NCI-H748 (cell line): ENCODE results near the gene FAAP100.
A peak's percentile ranks its signal among the peaks of the same experiment; 100 is the strongest.

ENCODE experiments used
- DNase-seq: peaks from one replicate; lab custom pipeline; 2025; ENCODE audit not compliant: unreplicated experiment; lab: John Stamatoyannopoulos, UW

The FAAP100 gene

GRCh38 chr17:81526662-81527571, 25.2 kb downstream of the FAAP100 start:
- DNase-seq = no peak

- DNase-seq = no peak
Observed at GRCh38 chr17:81524865-81525159, 27.3 kb downstream of the FAAP100 start.

- no peak for DNase-seq
Observed at GRCh38 chr17:81524039-81524864, 27.9 kb downstream of the FAAP100 start.

GRCh38 chr17:81523402-81524038, 28.6 kb downstream of the FAAP100 start:
- peak; percentile 54 for DNase-seq

- no peak for DNase-seq
Observed at GRCh38 chr17:81522491-81523401, 29.4 kb downstream of the FAAP100 start.

GRCh38 chr17:81520021-81520901, 31.9 kb downstream of the FAAP100 start:
- no peak for DNase-seq

- DNase-seq = peak; percentile 80
Observed at GRCh38 chr17:81519284-81520020, 32.7 kb downstream of the FAAP100 start.

GRCh38 chr17:81518785-81519283, 33.3 kb downstream of the FAAP100 start:
- DNase-seq = peak; percentile 59

- peak; percentile 62 for DNase-seq
Observed at GRCh38 chr17:81518113-81518784, 33.9 kb downstream of the FAAP100 start.

- DNase-seq = no peak
Observed at GRCh38 chr17:81517339-81518112, 34.6 kb downstream of the FAAP100 start.

- DNase-seq = no peak
Observed at GRCh38 chr17:81517009-81517338, 35.2 kb downstream of the FAAP100 start.

- no peak for DNase-seq
Observed at GRCh38 chr17:81516439-81516838, 35.7 kb downstream of the FAAP100 start.

GRCh38 chr17:81515530-81516041, 36.6 kb downstream of the FAAP100 start:
- no peak for DNase-seq

GRCh38 chr17:81514739-81515529, 37.2 kb downstream of the FAAP100 start:
- peak; percentile 83 for DNase-seq

- DNase-seq = peak; percentile 77
Observed at GRCh38 chr17:81514489-81514738, 37.7 kb downstream of the FAAP100 start.

- peak; percentile 84 for DNase-seq
Observed at GRCh38 chr17:81513753-81514488, 38.2 kb downstream of the FAAP100 start.
